Stimulated activated CD4-positive, alpha-beta T cell treated with anti-CD3 and anti-CD28 coated beads, Interleukin-4, amount 100 ng/mL, for 1 hour (primary cell): ENCODE data around the gene MXD4.
"Not testable (repeated sequence)": the region's sequence is repeated elsewhere in the genome, so short reads cannot be mapped to it uniquely, and the experiment has no call there.

Experiments
- DNase-seq: peaks from one replicate; pipeline ENCODE4 v3.0.0-alpha.2; 2020

The MXD4 gene

GRCh38 chr4:2249526-2250356, 12.2 kb downstream of the MXD4 start:
- no peak for DNase-seq

- DNase-seq, result no peak
These were observed 13.1 kb downstream of the MXD4 start for GRCh38 chr4:2248821-2249261.

- no peak for DNase-seq
These were observed 13.7 kb downstream of the MXD4 start for GRCh38 chr4:2248044-2248780.

- no peak for DNase-seq
These were observed 14.5 kb downstream of the MXD4 start for GRCh38 chr4:2247128-2248043.

- DNase-seq, result no peak
These were observed 15.4 kb downstream of the MXD4 start for GRCh38 chr4:2246384-2247127.

- no peak for DNase-seq
These were observed 16.1 kb downstream of the MXD4 start for GRCh38 chr4:2245787-2246275.

GRCh38 chr4:2245057-2245786, 16.7 kb downstream of the MXD4 start:
- DNase-seq, result no peak

GRCh38 chr4:2243681-2244380, 18.1 kb downstream of the MXD4 start:
- no peak for DNase-seq

GRCh38 chr4:2241410-2242353, 20.2 kb downstream of the MXD4 start, which contains the start of the genes HAUS3 and POLN:
HAUS3 (minus strand) TSS chr4:2242121; CDS start chr4:2240946, 1,175 bp downstream.
POLN (minus strand) TSS chr4:2242121; CDS start chr4:2229231, 12,890 bp downstream.
- DNase-seq, result peak; percentile 99

GRCh38 chr4:2241003-2241402, 20.9 kb downstream of the MXD4 start:
- no peak for DNase-seq

- DNase-seq, result no peak
These were observed 24.8 kb downstream of the MXD4 start for GRCh38 chr4:2236944-2237666.

- DNase-seq, result no peak
These were observed 30.8 kb downstream of the MXD4 start for GRCh38 chr4:2231082-2231481.

- no peak for DNase-seq
These were observed 35.6 kb downstream of the MXD4 start for GRCh38 chr4:2226261-2226660.

GRCh38 chr4:2222838-2223237, 39.1 kb downstream of the MXD4 start:
- no peak for DNase-seq

- DNase-seq, result not testable (repeated sequence)
These were observed 40.5 kb downstream of the MXD4 start for GRCh38 chr4:2221378-2221777.

- DNase-seq, result peak; percentile 77
These were observed 41.8 kb downstream of the MXD4 start for GRCh38 chr4:2220016-2220630.

GRCh38 chr4:2219233-2219760, 42.6 kb downstream of the MXD4 start:
- DNase-seq, result no peak

GRCh38 chr4:2218436-2218835, 43.5 kb downstream of the MXD4 start:
- DNase-seq, result no peak
